PC-3 (cell line): ENCODE data around the gene HMX3. TPM values are rescaled to one million over a fixed set of nuclear protein-coding genes. Genes with fewer than 3 reads are reported as not detected.

Experiments
- ATAC-seq: fragments of 200-7000 bp; cut with Tn5 transposase; 2 replicates; pipeline ENCODE4 v1.9.1; 2020; ENCODE audit warnings: mild to moderate bottlenecking, moderate library complexity
- BruUV-seq: library from RNA; stranded (reverse); fragments of 400-500 nt; replicated peaks from 2 replicates; lab custom pipeline; 2021; lab: Mats Ljungman, UMichigan
- CTCF ChIA-PET: fragments of 300-600 bp; sonication (Branson Sonifier 250); formaldehyde crosslinking; loops from one replicate; lab custom pipeline; 2022; ENCODE audit warnings: antibody characterized with exemption; lab: Charles Lee
- POLR2A ChIA-PET: fragments of 300-600 bp; sonication (Branson Sonifier 250); formaldehyde crosslinking; loops from one replicate; lab custom pipeline; 2022; ENCODE audit warnings: antibody characterized with exemption; ENCODE audit not compliant: unreplicated experiment; lab: Charles Lee
- DNase-seq: peaks from one replicate; pipeline ENCODE4 v3.0.0-alpha.2; 2015
- H2AFZ ChIP-seq: fragments of 300-600 bp; sonication (generic); 2 replicates; pipeline ENCODE4 v1.6.0; 2016; ENCODE audit warnings: antibody characterized with exemption, low read length
- H3F3A ChIP-seq: fragments of 300-600 bp; sonication (generic); one replicate; pipeline ENCODE4 v1.6.0; 2017; ENCODE audit warnings: antibody characterized with exemption, low read length, control low read depth, mild to moderate bottlenecking; ENCODE audit not compliant: unreplicated experiment
- H3K27ac ChIP-seq: fragments of 300-600 bp; sonication (generic); 2 replicates; pipeline ENCODE4 v1.5.1; 2016; ENCODE audit warnings: mild to moderate bottlenecking, low read length
- H3K27me3 ChIP-seq: fragments of 300-600 bp; sonication (generic); 2 replicates; pipeline ENCODE4 v1.6.1; 2016; ENCODE audit warnings: low read length, mixed read lengths
- H3K36me3 ChIP-seq: fragments of 300-600 bp; sonication (generic); 2 replicates; pipeline ENCODE4 v1.6.1; 2016; ENCODE audit warnings: low read depth, mixed run types, low read length, mixed read lengths
- H3K4me1 ChIP-seq: fragments of 300-600 bp; sonication (generic); 2 replicates; pipeline ENCODE4 v1.5.1; 2016; ENCODE audit warnings: low read length; ENCODE audit not compliant: insufficient read depth
- H3K4me2 ChIP-seq: fragments of 300-600 bp; sonication (generic); 2 replicates; pipeline ENCODE4 v1.6.0; 2016; ENCODE audit warnings: low read length
- H3K4me3 ChIP-seq: fragments of 300-600 bp; sonication (generic); 2 replicates; pipeline ENCODE4 v1.5.1; 2016; ENCODE audit warnings: mild to moderate bottlenecking, low read length, mixed read lengths
- H3K79me2 ChIP-seq: fragments of 300-600 bp; sonication (generic); 2 replicates; pipeline ENCODE4 v1.6.1; 2017; ENCODE audit warnings: low read length, mixed read lengths
- H3K9ac ChIP-seq: fragments of 300-600 bp; sonication (generic); 2 replicates; pipeline ENCODE4 v1.6.0; 2016; ENCODE audit warnings: mild to moderate bottlenecking, low read length
- H3K9me2 ChIP-seq: fragments of 300-600 bp; sonication (generic); replicated peaks from 2 replicates; pipeline ENCODE4 v1.6.1; 2016; ENCODE audit warnings: mixed run types, low read length, mixed read lengths
- H3K9me3 ChIP-seq: fragments of 300-600 bp; sonication (generic); 2 replicates; pipeline ENCODE4 v1.6.1; 2016; ENCODE audit warnings: low read length, mixed read lengths
- H4K20me1 ChIP-seq: fragments of 300-600 bp; sonication (generic); 2 replicates; pipeline ENCODE4 v1.6.1; 2016; ENCODE audit warnings: low read length, mixed read lengths
- EZH2 ChIP-seq: fragments of 300-600 bp; sonication (generic); IDR thresholded peaks from one replicate; pipeline ENCODE4 v1.6.1; 2017; ENCODE audit warnings: antibody characterized with exemption, mild to moderate bottlenecking, low read length; ENCODE audit not compliant: unreplicated experiment
- EZH2phosphoT487 ChIP-seq: fragments of 300-600 bp; sonication (generic); IDR thresholded peaks from 2 replicates; pipeline ENCODE4 v1.6.1; 2018; ENCODE audit warnings: mild to moderate bottlenecking, antibody characterized with exemption, low read length, borderline replicate concordance
- intact Hi-C: fragments of 100-400 bp; cut with micrococcal nuclease; formaldehyde crosslinking; loops from 2 replicates; pipeline ENCODE4 v1.9.0; 2023
- total RNA-seq: library from RNA; depleted of rRNA; stranded (reverse); fragments of >200 nt; gene quantifications from 2 replicates; pipeline ENCODE4 v1.2.3, GENCODE V29; 2014
- TF ChIP-seq, protein P1 (sequence below): fragments of 300-600 bp; sonication (generic); conservative IDR thresholded peaks from 2 replicates; pipeline ENCODE4 v1.5.1; 2017; ENCODE audit warnings: antibody characterized with exemption, low read depth, mild to moderate bottlenecking, low read length

The HMX3 gene
- total RNA-seq, 1 experiment from 2014 or later = 0.51 TPM

DNA sequence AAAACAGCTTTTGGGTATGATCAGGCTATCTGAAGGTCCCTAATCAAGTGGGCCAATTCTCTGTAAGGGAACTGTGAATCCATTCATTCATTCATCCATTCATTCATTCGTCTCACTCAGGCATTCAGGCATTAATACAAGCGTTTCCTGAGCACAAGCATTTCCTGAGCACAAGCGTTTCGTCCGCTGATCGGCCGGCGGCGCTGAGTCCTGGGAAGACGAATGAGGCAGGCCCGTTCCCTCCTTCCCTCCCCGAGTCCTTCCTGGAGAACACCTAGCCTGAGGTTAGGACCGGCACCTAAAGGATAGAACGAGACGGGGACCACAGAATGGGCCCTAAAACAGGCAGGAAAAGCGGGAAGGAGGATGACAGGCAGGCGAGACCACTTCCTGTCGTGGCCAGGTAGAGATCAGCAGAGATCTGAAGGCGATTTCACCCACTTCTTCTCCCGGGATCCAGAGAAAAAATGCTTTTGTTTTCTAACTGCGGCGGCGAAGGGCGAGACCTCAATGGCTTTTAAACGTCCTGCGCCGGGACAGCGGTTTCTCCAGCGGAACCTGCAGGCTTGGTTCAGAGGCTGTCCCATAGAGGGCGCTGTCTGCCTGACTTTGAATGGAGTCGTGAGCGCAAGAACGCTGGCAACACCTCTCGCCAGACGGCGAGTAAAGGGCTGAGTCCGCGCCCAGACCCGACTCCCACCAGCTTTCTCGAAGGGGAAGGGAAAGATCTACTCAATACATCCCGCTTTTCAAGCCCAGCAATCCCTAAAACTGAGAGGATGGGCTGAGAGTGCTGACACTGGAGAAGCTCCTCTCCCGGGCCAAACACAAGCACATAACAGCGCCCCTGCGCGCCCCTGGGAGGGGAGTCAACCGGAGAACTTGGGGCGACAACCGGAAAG, 2.9 kb upstream of the HMX3 start:
- ATAC-seq (peak; percentile 65), DNase-seq (peak; percentile 84)
- Histone ChIP-seq H3K4me1 (peaks cover 23% of the 10 kb centered on the region), H3K9ac (no peak overlapping the region), H3F3A (no peaks in the 10 kb centered on the region), H3K27me3 (peaks cover 34% of the 10 kb centered on the region), H3K4me3 (peak overlapping the region; percentile 47; the same call in 1 of the 2 replicates), H3K9me3 (no peaks in the 10 kb centered on the region), H3K79me2 (no peaks in the 10 kb centered on the region), H2AFZ (peak overlapping the region; percentile 55; the same call in 1 of the 2 replicates), H4K20me1 (no peaks in the 10 kb centered on the region), H3K4me2 (peak overlapping the region; percentile 76), H3K9me2 (no peaks in the 10 kb centered on the region), H3K27ac (no peak overlapping the region), H3K36me3 (no peaks in the 10 kb centered on the region)
- CTCF ChIA-PET = no interaction called here
- intact Hi-C loops = loop anchor here (1.0 to 2.0 kb wide), 3 partner anchors 90 to 426 kb away; no protein-coding TSS in a partner anchor
- BruUV-seq = no TSS peak
- TF ChIP-seq, protein P1, sequence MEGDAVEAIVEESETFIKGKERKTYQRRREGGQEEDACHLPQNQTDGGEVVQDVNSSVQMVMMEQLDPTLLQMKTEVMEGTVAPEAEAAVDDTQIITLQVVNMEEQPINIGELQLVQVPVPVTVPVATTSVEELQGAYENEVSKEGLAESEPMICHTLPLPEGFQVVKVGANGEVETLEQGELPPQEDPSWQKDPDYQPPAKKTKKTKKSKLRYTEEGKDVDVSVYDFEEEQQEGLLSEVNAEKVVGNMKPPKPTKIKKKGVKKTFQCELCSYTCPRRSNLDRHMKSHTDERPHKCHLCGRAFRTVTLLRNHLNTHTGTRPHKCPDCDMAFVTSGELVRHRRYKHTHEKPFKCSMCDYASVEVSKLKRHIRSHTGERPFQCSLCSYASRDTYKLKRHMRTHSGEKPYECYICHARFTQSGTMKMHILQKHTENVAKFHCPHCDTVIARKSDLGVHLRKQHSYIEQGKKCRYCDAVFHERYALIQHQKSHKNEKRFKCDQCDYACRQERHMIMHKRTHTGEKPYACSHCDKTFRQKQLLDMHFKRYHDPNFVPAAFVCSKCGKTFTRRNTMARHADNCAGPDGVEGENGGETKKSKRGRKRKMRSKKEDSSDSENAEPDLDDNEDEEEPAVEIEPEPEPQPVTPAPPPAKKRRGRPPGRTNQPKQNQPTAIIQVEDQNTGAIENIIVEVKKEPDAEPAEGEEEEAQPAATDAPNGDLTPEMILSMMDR = peak; percentile 77
- TF ChIP-seq EZH2phosphoT487 (no peak), EZH2 (no peak)
- POLR2A ChIA-PET = no interaction called here

DNA sequence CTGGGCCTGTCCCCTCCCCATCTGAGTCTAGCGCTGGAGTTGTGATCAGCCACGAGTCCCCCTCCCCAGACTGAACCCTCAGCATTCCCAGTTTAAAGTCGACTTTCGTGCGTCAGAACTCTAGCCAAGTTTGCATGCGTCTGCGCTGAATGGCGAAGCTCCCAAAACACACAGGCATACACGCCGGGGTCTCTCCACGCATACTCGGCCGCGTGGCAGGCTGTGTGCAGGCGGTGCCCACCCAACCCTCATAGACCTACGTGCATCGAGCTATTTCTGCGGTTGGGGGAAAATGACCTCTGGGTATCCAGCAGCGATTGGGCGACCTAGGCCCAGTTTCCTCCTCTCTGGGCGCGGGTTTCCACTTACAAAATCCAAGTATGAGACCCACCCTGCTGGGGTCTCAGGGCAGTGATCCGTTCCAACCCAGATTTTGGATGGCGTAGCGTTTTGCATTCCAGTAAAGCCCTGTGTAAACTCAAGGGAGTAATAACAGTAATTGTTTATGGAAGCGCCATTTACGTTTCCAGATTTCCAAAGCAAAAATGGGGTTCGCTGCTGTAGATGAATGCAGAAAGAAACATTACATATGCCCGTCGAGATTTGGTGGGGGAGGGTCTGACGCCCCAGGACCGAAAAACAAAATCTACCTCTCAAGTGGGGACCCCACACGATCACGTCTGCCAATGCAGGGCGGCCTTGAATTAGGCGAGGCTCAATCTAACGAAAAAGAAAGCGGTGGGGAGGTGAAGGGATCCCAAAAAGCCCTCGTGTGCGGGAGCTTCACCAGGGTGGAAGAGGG, 2.0 kb upstream of the HMX3 start:
- no peak overlapping the region for H3K27ac ChIP-seq
- H2AFZ ChIP-seq = peak overlapping the region; percentile 55; the same call in 1 of the 2 replicates
- no peaks in the 10 kb centered on the region for H4K20me1 ChIP-seq
- no peaks in the 10 kb centered on the region for H3K9me2 ChIP-seq
- peaks cover 42% of the 10 kb centered on the region for H3K27me3 ChIP-seq
- H3K4me2 ChIP-seq = peak overlapping the region; percentile 76
- ATAC-seq (no peak), DNase-seq (no peak)
- no peaks in the 10 kb centered on the region for H3K79me2 ChIP-seq
- H3F3A ChIP-seq = no peaks in the 10 kb centered on the region
- peak overlapping the region; percentile 47; the same call in 1 of the 2 replicates for H3K4me3 ChIP-seq
- no peak for TF ChIP-seq EZH2
- TF ChIP-seq EZH2phosphoT487 = no peak
- TF ChIP-seq, protein P1 = no peak
- H3K4me1 ChIP-seq = peaks cover 23% of the 10 kb centered on the region
- intact Hi-C loops = loop anchor here (1.0 to 2.0 kb wide), 3 partner anchors 91 to 426 kb away; no protein-coding TSS in a partner anchor
- no peak overlapping the region for H3K9ac ChIP-seq
- no peaks in the 10 kb centered on the region for H3K36me3 ChIP-seq
- POLR2A ChIA-PET = no interaction called here
- H3K9me3 ChIP-seq = no peaks in the 10 kb centered on the region
- CTCF ChIA-PET = no interaction called here
- no TSS peak for BruUV-seq
